Measurements from ENCODE around the gene TIMM17A. TPM values are rescaled to one million over a fixed set of nuclear protein-coding genes. Genes with fewer than 3 reads are reported as not detected.

TIMM17A gene
- polyA plus RNA-seq, 1 experiment: 104 TPM

- CTCF ChIA-PET: interaction anchor here (1.5 to 13.5 kb wide), 3 partner anchors 107 to 129 kb away, joined by 3 to 163 read pairs (median 18); partner anchors contain the start of gene GPR37L1
- peak; percentile 53 for TF ChIP-seq CTCF (IDR thresholded peaks at IDR 0.05; ENCODE audit: low read depth, low read length)
- Histone ChIP-seq H3K9me3 (ENCODE audit: control insufficient read depth, insufficient read depth, low read length) (no peaks in the 10 kb centered on the region), H3K27ac (ENCODE audit: low read depth, low read length) (no peak overlapping the region), H3K4me3 (ENCODE audit: low read depth, low read length) (no peak overlapping the region), H3K27me3 (ENCODE audit: control insufficient read depth, insufficient read depth, low read length) (no peaks in the 10 kb centered on the region)
- POLR2A ChIA-PET: no interaction called here
- no peak for DNase-seq (ENCODE audit: low read depth, low spot score)
These were observed 50.7 kb downstream of the TIMM17A start for GRCh38 chr1:202005958-202006357.

- ChIA-PET CTCF (interaction anchor here (0.6 to 13.5 kb wide), 11 partner anchors 7 to 128 kb away, joined by 3 to 163 read pairs (median 5); partner anchors contain the start of genes GPR37L1 and RNPEP), POLR2A (interaction anchor here (0.5 to 0.7 kb wide), 3 partner anchors 58 to 131 kb away, joined by 3 to 4 read pairs (median 3); no protein-coding TSS in a partner anchor)
- peaks cover 3% of the 10 kb centered on the region for H3K27me3 ChIP-seq (ENCODE audit: control insufficient read depth, insufficient read depth, low read length)
- H3K9me3 ChIP-seq (ENCODE audit: control insufficient read depth, insufficient read depth, low read length): no peaks in the 10 kb centered on the region; the same call in 1 of the 2 replicates
- DNase-seq (ENCODE audit: low read depth, low spot score): no peak
- H3K4me3 ChIP-seq (ENCODE audit: low read depth, low read length): no peak overlapping the region
- no peak overlapping the region for H3K27ac ChIP-seq (ENCODE audit: low read depth, low read length)
- no peak for TF ChIP-seq CTCF (IDR thresholded peaks at IDR 0.05; ENCODE audit: low read depth, low read length)
These were observed 52.0 kb downstream of the TIMM17A start for GRCh38 chr1:202007304-202007703.

- no peak overlapping the region for H3K27ac ChIP-seq (ENCODE audit: low read depth, low read length)
- ChIA-PET POLR2A (interaction anchor here (0.5 to 0.7 kb wide), 2 partner anchors 58 to 130 kb away, joined by 3 read pairs; no protein-coding TSS in a partner anchor), CTCF (interaction anchor here (0.6 to 13.5 kb wide), 10 partner anchors 8 to 127 kb away, joined by 3 to 163 read pairs (median 6); partner anchors contain the start of genes GPR37L1 and RNPEP)
- H3K27me3 ChIP-seq (ENCODE audit: control insufficient read depth, insufficient read depth, low read length): peaks cover 8% of the 10 kb centered on the region
- H3K4me3 ChIP-seq (ENCODE audit: low read depth, low read length): no peak overlapping the region
- no peak for TF ChIP-seq CTCF (IDR thresholded peaks at IDR 0.05; ENCODE audit: low read depth, low read length)
- DNase-seq (ENCODE audit: low read depth, low spot score): no peak
- H3K9me3 ChIP-seq (ENCODE audit: control insufficient read depth, insufficient read depth, low read length): no peaks in the 10 kb centered on the region; the same call in 1 of the 2 replicates
These were observed 52.6 kb downstream of the TIMM17A start for GRCh38 chr1:202007805-202008489.

GRCh38 chr1:202009326-202010179 is 54.2 kb downstream of the TIMM17A start:
- H3K27ac ChIP-seq (ENCODE audit: low read depth, low read length): no peak overlapping the region
- H3K4me3 ChIP-seq (ENCODE audit: low read depth, low read length): no peak overlapping the region
- DNase-seq (ENCODE audit: low read depth, low spot score): peak; percentile 55
- H3K9me3 ChIP-seq (ENCODE audit: control insufficient read depth, insufficient read depth, low read length): no peaks in the 10 kb centered on the region; the same call in 1 of the 2 replicates
- ChIA-PET POLR2A (no interaction called here), CTCF (interaction anchor here (0.5 to 13.5 kb wide), 12 partner anchors 10 to 126 kb away, joined by 3 to 163 read pairs (median 6); partner anchors contain the start of gene GPR37L1)
- H3K27me3 ChIP-seq (ENCODE audit: control insufficient read depth, insufficient read depth, low read length): peaks cover 10% of the 10 kb centered on the region
- TF ChIP-seq CTCF (IDR thresholded peaks at IDR 0.05; ENCODE audit: low read depth, low read length): peak; percentile 90
